Keratinocyte (primary cell): Measurements from ENCODE around the gene RAD18. TPM values are rescaled to one million over a fixed set of nuclear protein-coding genes. Genes with fewer than 3 reads are reported as not detected.

ENCODE experiments used
- DNase-seq: peaks from one replicate; pipeline ENCODE4 v3.0.0-alpha.2; 2011; ENCODE audit warnings: low read depth, missing footprints, low spot score
- FAIRE-seq: peaks from 2 replicates; lab custom pipeline; 2011; peaks lifted over from hg19 to GRCh38; lab: Jason Lieb, UNC
- H2AFZ ChIP-seq: 2 replicates; pipeline ENCODE4 v1.6.0; 2012; ENCODE audit warnings: low read length, control low read depth, inconsistent platforms; ENCODE audit not compliant: control insufficient read depth
- H3K27ac ChIP-seq: 2 replicates; pipeline ENCODE4 v1.5.1; 2011; ENCODE audit warnings: low read length; ENCODE audit not compliant: control insufficient read depth, insufficient read depth
- H3K27me3 ChIP-seq: 3 replicates; pipeline ENCODE4 v1.6.0; 2011; ENCODE audit warnings: low read length; ENCODE audit not compliant: control insufficient read depth, insufficient read depth; ENCODE audit errors: extremely low read depth
- H3K36me3 ChIP-seq, 2 experiments: 2 replicates in 1 of 2; 3 replicates in 1 of 2; pipeline ENCODE4 v1.5.1; 2011; ENCODE audit warnings: low read length in 2 of 2, mild to moderate bottlenecking in 1 of 2; ENCODE audit not compliant: control insufficient read depth in 2 of 2, insufficient read depth in 2 of 2; ENCODE audit errors: extremely low read depth in 1 of 2
- H3K4me1 ChIP-seq: 3 replicates; pipeline ENCODE4 v1.5.1; 2011; ENCODE audit warnings: low read length; ENCODE audit not compliant: control insufficient read depth, insufficient read depth; ENCODE audit errors: extremely low read depth
- H3K4me2 ChIP-seq: 3 replicates; pipeline ENCODE4 v1.6.0; 2011; ENCODE audit warnings: low read depth, low read length; ENCODE audit not compliant: control insufficient read depth, insufficient read depth; ENCODE audit errors: extremely low read depth
- H3K4me3 ChIP-seq, 3 experiments: fragments of 200-600 bp in 1 of 3; sonication (generic) in 1 of 3; 2 replicates in 2 of 3; 3 replicates in 1 of 3; pipeline ENCODE4 v1.5.1; 2011 to 2016; ENCODE audit warnings: low read length in 3 of 3, mild to moderate bottlenecking in 3 of 3, control low read depth in 2 of 3, inconsistent platforms in 1 of 3, low read depth in 1 of 3, mixed read lengths in 1 of 3, mixed run types in 1 of 3, moderate library complexity in 1 of 3; ENCODE audit not compliant: control insufficient read depth in 2 of 3, insufficient read depth in 2 of 3; ENCODE audit errors: extremely low read depth in 1 of 3
- H3K79me2 ChIP-seq: 2 replicates; pipeline ENCODE4 v1.6.0; 2012; ENCODE audit warnings: low read length; ENCODE audit not compliant: control insufficient read depth, insufficient read depth
- H3K9ac ChIP-seq: 3 replicates; pipeline ENCODE4 v1.6.0; 2011; ENCODE audit warnings: low read length; ENCODE audit not compliant: control insufficient read depth, insufficient read depth; ENCODE audit errors: extremely low read depth
- H3K9me1 ChIP-seq: 3 replicates; pipeline ENCODE4 v1.6.0; 2011; ENCODE audit warnings: low read length; ENCODE audit not compliant: control insufficient read depth, insufficient read depth; ENCODE audit errors: extremely low read depth
- H3K9me3 ChIP-seq: 2 replicates; pipeline ENCODE4 v1.5.1; 2012; ENCODE audit warnings: low read depth, low read length; ENCODE audit not compliant: control insufficient read depth
- H4K20me1 ChIP-seq: 3 replicates; pipeline ENCODE4 v1.6.0; 2011; ENCODE audit warnings: low read length; ENCODE audit not compliant: control insufficient read depth, insufficient read depth; ENCODE audit errors: extremely low read depth
- CTCF ChIP-seq, 3 experiments: IDR thresholded peaks in 1 of 3; conservative IDR thresholded peaks in 1 of 3; optimal IDR thresholded peaks in 1 of 3; 2 replicates in 2 of 3; 3 replicates in 1 of 3; pipeline versions ENCODE3 to v1.5.1; 2011; ENCODE audit warnings: low read length in 3 of 3, mild to moderate bottlenecking in 3 of 3, moderate library complexity in 2 of 3, control low read depth in 1 of 3, inconsistent platforms in 1 of 3; ENCODE audit not compliant: insufficient read depth in 2 of 3; ENCODE audit errors: extremely low read depth in 1 of 3
- EZH2 ChIP-seq: IDR thresholded peaks from one replicate; pipeline ENCODE4 v1.6.1; 2012; ENCODE audit warnings: inconsistent platforms, mild to moderate bottlenecking, low read length, moderate library complexity
- dilution Hi-C: fragments of 300-500 bp; cut with MboI; formaldehyde crosslinking; loops from one replicate; pipeline ENCODE4 v1.7.0; 2020; ENCODE audit warnings: low sequenced_read_pairs; ENCODE audit not compliant: extremely low pct_ligation_motif_present
- polyA plus RNA-seq, 5 experiments: library from polyadenylated mRNA; depleted of rRNA in 3 of 5; stranded (reverse) in 3 of 5; stranded (forward) in 1 of 5; unstranded in 1 of 5; fragments of >200 nt; gene quantifications; 1 replicate in 1 of 5; 2 replicates in 3 of 5; 3 replicates in 1 of 5; pipeline versions ENCODE4 v1.2.1 to v1.2.3, GENCODE V29; 2011 to 2012; ENCODE audit warnings: missing spikeins in 2 of 5, low read depth in 1 of 5, low replicate concordance in 1 of 5

Gene RAD18
- polyA plus RNA-seq, 1 donor (not counting 4 experiments of a cell fraction or from before 2014, with no cell fraction given): 16.0 TPM

GRCh38 chr3:8983026-8983425 is 19.8 kb upstream of the RAD18 start:
- no peak overlapping the region for H3K4me2 ChIP-seq
- dilution Hi-C loops: loop anchor here (25.0 kb wide), 1 partner anchor 329 kb away; no protein-coding TSS in a partner anchor

GRCh38 chr3:8982509-8982908 is 19.2 kb upstream of the RAD18 start:
- H3K36me3 ChIP-seq: no peaks in the 10 kb centered on the region
- no peaks in the 10 kb centered on the region for H3K9me3 ChIP-seq
- DNase-seq: no peak
- no peaks in the 10 kb centered on the region for H3K9me1 ChIP-seq
- FAIRE-seq: no peak
- TF ChIP-seq CTCF (optimal IDR thresholded peaks at IDR 0.05 in 1 of 3, IDR thresholded peaks at IDR 0.05 in 1 of 3, conservative IDR thresholded peaks at IDR 0.05 in 1 of 3; ENCODE audit: extremely low read depth in 1 of 3, insufficient read depth in 2 of 3, low read length in 3 of 3) (no peak), EZH2 (no peak)
- H4K20me1 ChIP-seq: no peaks in the 10 kb centered on the region
- no peak overlapping the region for H3K4me3 ChIP-seq
- no peak overlapping the region for H3K27ac ChIP-seq
- H3K79me2 ChIP-seq: no peaks in the 10 kb centered on the region
- peaks cover 4% of the 10 kb centered on the region for H3K27me3 ChIP-seq
- H2AFZ ChIP-seq: no peak overlapping the region
- H3K4me2 ChIP-seq: no peak overlapping the region
- dilution Hi-C loops: loop anchor here (25.0 kb wide), 1 partner anchor 330 kb away; no protein-coding TSS in a partner anchor
- no peaks in the 10 kb centered on the region for H3K4me1 ChIP-seq
- no peak overlapping the region for H3K9ac ChIP-seq

More at GRCh38 chr3:8983026-8983425, 19.8 kb upstream of the RAD18 start:
- FAIRE-seq: no peak
- Histone ChIP-seq H3K36me3 (no peaks in the 10 kb centered on the region), H3K9me3 (no peaks in the 10 kb centered on the region), H3K79me2 (no peaks in the 10 kb centered on the region), H3K27ac (no peak overlapping the region), H3K4me3 (no peak overlapping the region), H2AFZ (no peak overlapping the region), H3K9ac (no peak overlapping the region), H3K27me3 (peaks cover 4% of the 10 kb centered on the region), H3K4me1 (no peaks in the 10 kb centered on the region), H4K20me1 (no peaks in the 10 kb centered on the region), H3K9me1 (no peaks in the 10 kb centered on the region)
- TF ChIP-seq CTCF (optimal IDR thresholded peaks at IDR 0.05 in 1 of 3, IDR thresholded peaks at IDR 0.05 in 1 of 3, conservative IDR thresholded peaks at IDR 0.05 in 1 of 3; ENCODE audit: extremely low read depth in 1 of 3, insufficient read depth in 2 of 3, low read length in 3 of 3) (no peak), EZH2 (no peak)
- no peak for DNase-seq
